GM23338 (cell line): ENCODE measurements around the gene TRPM3. TPM values are rescaled to one million over a fixed set of nuclear protein-coding genes. Genes with fewer than 3 reads are reported as not detected.

Source experiments
- ATAC-seq: fragments of 200-7000 bp; cut with Tn5 transposase; 3 replicates; pipeline ENCODE4 v1.9.1; 2020
- DNase-seq: peaks from one replicate; pipeline ENCODE4 v3.0.0-alpha.2; 2015; ENCODE audit warnings: low spot score
- H2AFZ ChIP-seq: fragments of 200-600 bp; sonication (generic); 2 replicates; pipeline ENCODE4 v1.8.0; 2016; ENCODE audit warnings: antibody characterized with exemption, mild to moderate bottlenecking, moderate library complexity
- H3F3A ChIP-seq: fragments of 200-600 bp; sonication (generic); replicated peaks from 2 replicates; pipeline ENCODE4 v1.8.0; 2017; ENCODE audit warnings: antibody characterized with exemption, mixed run types, low read depth
- H3K27ac ChIP-seq: fragments of 200-600 bp; sonication (generic); 2 replicates; pipeline ENCODE4 v1.6.1; 2016; ENCODE audit warnings: low read depth
- H3K27me3 ChIP-seq: fragments of 200-600 bp; sonication (generic); 2 replicates; pipeline ENCODE4 v1.8.0; 2016; ENCODE audit warnings: mild to moderate bottlenecking, mixed run types, moderate library complexity; ENCODE audit not compliant: insufficient read depth
- H3K36me3 ChIP-seq: fragments of 200-600 bp; sonication (generic); 2 replicates; pipeline ENCODE4 v1.8.0; 2016; ENCODE audit warnings: mild to moderate bottlenecking; ENCODE audit not compliant: insufficient read depth
- H3K4me1 ChIP-seq: fragments of 200-600 bp; sonication (generic); 2 replicates; pipeline ENCODE4 v1.8.0; 2016; ENCODE audit warnings: mild to moderate bottlenecking, moderate library complexity; ENCODE audit not compliant: insufficient read depth
- H3K4me2 ChIP-seq: fragments of 200-600 bp; sonication (generic); 2 replicates; pipeline ENCODE4 v1.7.1; 2017; ENCODE audit warnings: mixed run types
- H3K4me3 ChIP-seq: fragments of 200-600 bp; sonication (generic); 2 replicates; pipeline ENCODE4 v1.6.1; 2016; ENCODE audit warnings: mixed run types
- H3K79me2 ChIP-seq: fragments of 200-600 bp; sonication (generic); replicated peaks from 2 replicates; pipeline ENCODE4 v1.8.0; 2017; ENCODE audit warnings: mild to moderate bottlenecking; ENCODE audit not compliant: insufficient read depth
- H3K9me2 ChIP-seq: fragments of 200-600 bp; sonication (generic); 2 replicates; pipeline ENCODE4 v1.8.0; 2017; ENCODE audit not compliant: insufficient read depth
- H4K20me1 ChIP-seq: fragments of 200-600 bp; sonication (generic); replicated peaks from 2 replicates; pipeline ENCODE4 v1.8.0; 2017; ENCODE audit warnings: mild to moderate bottlenecking; ENCODE audit not compliant: insufficient read depth
- H3K27ac Mint-ChIP-seq: 2 replicates; pipeline ENCODE4 v1.8.0; 2020; ENCODE audit warnings: inconsistent platforms, mild to moderate bottlenecking, moderate library complexity, mixed read lengths
- H3K27me3 Mint-ChIP-seq: 3 replicates; pipeline ENCODE4 v1.8.0; 2022; ENCODE audit warnings: low read depth, mild to moderate bottlenecking, moderate library complexity, mixed read lengths, inconsistent platforms; ENCODE audit not compliant: insufficient read depth, poor library complexity
- H3K36me3 Mint-ChIP-seq: 3 replicates; pipeline ENCODE4 v1.8.0; 2021; ENCODE audit warnings: low read depth, mild to moderate bottlenecking, inconsistent platforms, moderate library complexity, mixed read lengths
- H3K4me1 Mint-ChIP-seq: 3 replicates; pipeline ENCODE4 v1.8.0; 2020; ENCODE audit warnings: mild to moderate bottlenecking, inconsistent platforms, mixed read lengths
- H3K4me3 Mint-ChIP-seq: 3 replicates; pipeline ENCODE4 v1.8.0; 2021; ENCODE audit warnings: moderate library complexity, mild to moderate bottlenecking, inconsistent platforms, mixed read lengths
- H3K9me3 Mint-ChIP-seq: 3 replicates; pipeline ENCODE4 v1.8.0; 2020; ENCODE audit warnings: moderate library complexity, mild to moderate bottlenecking, inconsistent platforms, mixed read lengths
- EZH2 ChIP-seq: fragments of 200-600 bp; sonication (generic); IDR thresholded peaks from one replicate; pipeline ENCODE4 v1.8.0; 2017; ENCODE audit warnings: antibody characterized with exemption, mild to moderate bottlenecking, low read depth; ENCODE audit not compliant: unreplicated experiment
- EZH2phosphoT487 ChIP-seq: fragments of 200-600 bp; sonication (generic); IDR thresholded peaks from one replicate; pipeline ENCODE4 v1.8.1; 2018; ENCODE audit warnings: antibody characterized with exemption; ENCODE audit not compliant: unreplicated experiment
- JUNB ChIP-seq: IDR thresholded peaks from one replicate; pipeline ENCODE4 v1.6.1; 2016; ENCODE audit warnings: antibody characterized with exemption; ENCODE audit not compliant: unreplicated experiment
- NANOG ChIP-seq: IDR thresholded peaks from 2 replicates; pipeline ENCODE4 v1.6.1; 2016; ENCODE audit warnings: antibody characterized with exemption, borderline replicate concordance
- STAT1 ChIP-seq: IDR thresholded peaks from one replicate; pipeline ENCODE4 v1.6.1; 2016; ENCODE audit warnings: antibody characterized with exemption; ENCODE audit not compliant: unreplicated experiment
- ZNF114 ChIP-seq: fragments of 250-450 bp; sonication (Bioruptor Pico); IDR thresholded peaks from 2 replicates; pipeline ENCODE4 v1.5.0; 2020; ENCODE audit warnings: mild to moderate bottlenecking, moderate library complexity
- polyA plus RNA-seq: library from polyadenylated mRNA; unstranded; fragments of >200 nt; fragmentation: Nextera tagmentation; extraction: Ambion mirVana; gene quantifications from 2 replicates; pipeline ENCODE4 v1.2.1, GENCODE V29; 2016
- total RNA-seq: library from RNA; depleted of rRNA; stranded (reverse); fragments of >200 nt; shearing (Covaris generic); gene quantifications from 2 replicates; pipeline ENCODE4 v1.2.3, GENCODE V29; 2014
- TF ChIP-seq, protein P1 (sequence below), 2 experiments: fragments of 200-600 bp in 1 of 2; sonication (generic) in 1 of 2; conservative IDR thresholded peaks; 2 replicates each; pipeline versions ENCODE4 v1.5.1 to v1.6.1; 2016 to 2017; ENCODE audit warnings: antibody characterized with exemption in 2 of 2, low read depth in 2 of 2, mild to moderate bottlenecking in 2 of 2, moderate library complexity in 1 of 2
- TF ChIP-seq, protein P2 (sequence below): fragments of 250-450 bp; sonication (Bioruptor Pico); IDR thresholded peaks from 2 replicates; pipeline ENCODE4 v1.5.0; 2020; ENCODE audit warnings: mild to moderate bottlenecking, moderate library complexity

The TRPM3 gene
- total and polyA plus RNA-seq, 2 experiments from 2014 or later = 2.8 to 8.2 TPM

DNA sequence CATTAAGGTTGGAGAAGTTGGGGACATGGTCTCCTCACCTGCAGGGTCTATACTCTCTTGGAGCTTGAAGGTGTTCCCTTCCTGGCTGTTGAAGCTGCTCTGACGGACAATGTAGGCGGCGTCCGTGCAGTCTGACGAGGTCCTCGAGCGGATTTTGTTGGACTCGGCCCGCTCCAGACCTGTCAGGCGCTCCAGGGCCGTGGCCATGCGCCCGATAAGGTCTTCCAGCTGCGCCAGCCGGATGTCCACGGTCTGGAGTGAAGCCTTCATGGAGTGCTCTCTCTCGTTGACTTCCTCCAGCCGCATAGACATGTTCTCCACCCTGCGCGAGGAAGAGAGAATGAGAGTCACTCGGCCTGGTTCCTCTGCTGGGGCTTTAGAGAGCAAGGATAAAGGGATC is 584.3 kb downstream of the TRPM3 start:
- no peaks in the 10 kb centered on the region for H3K9me3 Mint-ChIP-seq
- H3K79me2 ChIP-seq = no peaks in the 10 kb centered on the region
- no peak overlapping the region for H3K27ac Mint-ChIP-seq
- H3K4me3 ChIP-seq = no peak overlapping the region
- H3F3A ChIP-seq = no peaks in the 10 kb centered on the region
- H3K4me1 ChIP-seq = no peaks in the 10 kb centered on the region
- no peak for DNase-seq
- H3K4me1 Mint-ChIP-seq = peaks cover 21% of the 10 kb centered on the region; the same call in 2 of the 3 replicates
- no peaks in the 10 kb centered on the region for H3K36me3 Mint-ChIP-seq
- TF ChIP-seq EZH2phosphoT487 = no peak
- TF ChIP-seq EZH2 = no peak
- TF ChIP-seq, protein P1, sequence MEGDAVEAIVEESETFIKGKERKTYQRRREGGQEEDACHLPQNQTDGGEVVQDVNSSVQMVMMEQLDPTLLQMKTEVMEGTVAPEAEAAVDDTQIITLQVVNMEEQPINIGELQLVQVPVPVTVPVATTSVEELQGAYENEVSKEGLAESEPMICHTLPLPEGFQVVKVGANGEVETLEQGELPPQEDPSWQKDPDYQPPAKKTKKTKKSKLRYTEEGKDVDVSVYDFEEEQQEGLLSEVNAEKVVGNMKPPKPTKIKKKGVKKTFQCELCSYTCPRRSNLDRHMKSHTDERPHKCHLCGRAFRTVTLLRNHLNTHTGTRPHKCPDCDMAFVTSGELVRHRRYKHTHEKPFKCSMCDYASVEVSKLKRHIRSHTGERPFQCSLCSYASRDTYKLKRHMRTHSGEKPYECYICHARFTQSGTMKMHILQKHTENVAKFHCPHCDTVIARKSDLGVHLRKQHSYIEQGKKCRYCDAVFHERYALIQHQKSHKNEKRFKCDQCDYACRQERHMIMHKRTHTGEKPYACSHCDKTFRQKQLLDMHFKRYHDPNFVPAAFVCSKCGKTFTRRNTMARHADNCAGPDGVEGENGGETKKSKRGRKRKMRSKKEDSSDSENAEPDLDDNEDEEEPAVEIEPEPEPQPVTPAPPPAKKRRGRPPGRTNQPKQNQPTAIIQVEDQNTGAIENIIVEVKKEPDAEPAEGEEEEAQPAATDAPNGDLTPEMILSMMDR (conservative IDR thresholded peaks at IDR 0.05; ENCODE audit: low read depth in 2 of 2) = no peak
- no peak for ATAC-seq
- no peak overlapping the region for H3K27ac ChIP-seq
- no peak overlapping the region for H3K4me2 ChIP-seq
- no peaks in the 10 kb centered on the region for H4K20me1 ChIP-seq
- no peak overlapping the region for H2AFZ ChIP-seq
- H3K36me3 ChIP-seq = no peaks in the 10 kb centered on the region
- no peak overlapping the region for H3K4me3 Mint-ChIP-seq
- H3K27me3 Mint-ChIP-seq = peaks cover 1% of the 10 kb centered on the region
- peaks cover 9% of the 10 kb centered on the region; the same call in 1 of the 2 replicates for H3K9me2 ChIP-seq
- no peaks in the 10 kb centered on the region for H3K27me3 ChIP-seq

- no peak for ATAC-seq
- peaks cover 27% of the 10 kb centered on the region; the same call in 2 of the 3 replicates for H3K4me1 Mint-ChIP-seq
- peaks cover 6% of the 10 kb centered on the region; the same call in 1 of the 2 replicates for H3K4me1 ChIP-seq
- no peaks in the 10 kb centered on the region for H3K9me3 Mint-ChIP-seq
- TF ChIP-seq JUNB = no peak
- TF ChIP-seq NANOG = no peak
- H3K27me3 Mint-ChIP-seq = no peaks in the 10 kb centered on the region
- H3K27me3 ChIP-seq = no peaks in the 10 kb centered on the region
- H3K4me3 ChIP-seq = no peak overlapping the region
- no peak overlapping the region for H3K4me3 Mint-ChIP-seq
- no peak overlapping the region for H2AFZ ChIP-seq
- H3K79me2 ChIP-seq = no peaks in the 10 kb centered on the region
- H3K36me3 Mint-ChIP-seq = no peaks in the 10 kb centered on the region
- no peak overlapping the region for H3K27ac Mint-ChIP-seq
- peaks cover 9% of the 10 kb centered on the region; the same call in 1 of the 2 replicates for H3K9me2 ChIP-seq
- H4K20me1 ChIP-seq = no peaks in the 10 kb centered on the region
- H3K36me3 ChIP-seq = no peaks in the 10 kb centered on the region
- no peak overlapping the region for H3K27ac ChIP-seq
- H3F3A ChIP-seq = no peaks in the 10 kb centered on the region
- no peak for DNase-seq
- no peak overlapping the region for H3K4me2 ChIP-seq
Observed at GRCh38 chr9:70535546-70536323, 585.7 kb downstream of the TRPM3 start.

- Histone ChIP-seq H3K27ac (no peak overlapping the region), H3K4me2 (no peak overlapping the region), H3K4me3 (no peak overlapping the region), H3K27me3 (no peaks in the 10 kb centered on the region), H3K36me3 (no peaks in the 10 kb centered on the region), H2AFZ (no peak overlapping the region), H3K79me2 (no peaks in the 10 kb centered on the region), H3K9me2 (peaks cover 9% of the 10 kb centered on the region; the same call in 1 of the 2 replicates), H3F3A (no peaks in the 10 kb centered on the region), H4K20me1 (no peaks in the 10 kb centered on the region), H3K4me1 (peaks cover 6% of the 10 kb centered on the region; the same call in 1 of the 2 replicates)
- Mint-ChIP-seq H3K27me3 (no peaks in the 10 kb centered on the region), H3K4me1 (peaks cover 27% of the 10 kb centered on the region; the same call in 2 of the 3 replicates), H3K4me3 (no peak overlapping the region), H3K9me3 (no peaks in the 10 kb centered on the region), H3K36me3 (no peaks in the 10 kb centered on the region), H3K27ac (no peak overlapping the region)
- ATAC-seq (no peak), DNase-seq (no peak)
- TF ChIP-seq, protein P2, sequence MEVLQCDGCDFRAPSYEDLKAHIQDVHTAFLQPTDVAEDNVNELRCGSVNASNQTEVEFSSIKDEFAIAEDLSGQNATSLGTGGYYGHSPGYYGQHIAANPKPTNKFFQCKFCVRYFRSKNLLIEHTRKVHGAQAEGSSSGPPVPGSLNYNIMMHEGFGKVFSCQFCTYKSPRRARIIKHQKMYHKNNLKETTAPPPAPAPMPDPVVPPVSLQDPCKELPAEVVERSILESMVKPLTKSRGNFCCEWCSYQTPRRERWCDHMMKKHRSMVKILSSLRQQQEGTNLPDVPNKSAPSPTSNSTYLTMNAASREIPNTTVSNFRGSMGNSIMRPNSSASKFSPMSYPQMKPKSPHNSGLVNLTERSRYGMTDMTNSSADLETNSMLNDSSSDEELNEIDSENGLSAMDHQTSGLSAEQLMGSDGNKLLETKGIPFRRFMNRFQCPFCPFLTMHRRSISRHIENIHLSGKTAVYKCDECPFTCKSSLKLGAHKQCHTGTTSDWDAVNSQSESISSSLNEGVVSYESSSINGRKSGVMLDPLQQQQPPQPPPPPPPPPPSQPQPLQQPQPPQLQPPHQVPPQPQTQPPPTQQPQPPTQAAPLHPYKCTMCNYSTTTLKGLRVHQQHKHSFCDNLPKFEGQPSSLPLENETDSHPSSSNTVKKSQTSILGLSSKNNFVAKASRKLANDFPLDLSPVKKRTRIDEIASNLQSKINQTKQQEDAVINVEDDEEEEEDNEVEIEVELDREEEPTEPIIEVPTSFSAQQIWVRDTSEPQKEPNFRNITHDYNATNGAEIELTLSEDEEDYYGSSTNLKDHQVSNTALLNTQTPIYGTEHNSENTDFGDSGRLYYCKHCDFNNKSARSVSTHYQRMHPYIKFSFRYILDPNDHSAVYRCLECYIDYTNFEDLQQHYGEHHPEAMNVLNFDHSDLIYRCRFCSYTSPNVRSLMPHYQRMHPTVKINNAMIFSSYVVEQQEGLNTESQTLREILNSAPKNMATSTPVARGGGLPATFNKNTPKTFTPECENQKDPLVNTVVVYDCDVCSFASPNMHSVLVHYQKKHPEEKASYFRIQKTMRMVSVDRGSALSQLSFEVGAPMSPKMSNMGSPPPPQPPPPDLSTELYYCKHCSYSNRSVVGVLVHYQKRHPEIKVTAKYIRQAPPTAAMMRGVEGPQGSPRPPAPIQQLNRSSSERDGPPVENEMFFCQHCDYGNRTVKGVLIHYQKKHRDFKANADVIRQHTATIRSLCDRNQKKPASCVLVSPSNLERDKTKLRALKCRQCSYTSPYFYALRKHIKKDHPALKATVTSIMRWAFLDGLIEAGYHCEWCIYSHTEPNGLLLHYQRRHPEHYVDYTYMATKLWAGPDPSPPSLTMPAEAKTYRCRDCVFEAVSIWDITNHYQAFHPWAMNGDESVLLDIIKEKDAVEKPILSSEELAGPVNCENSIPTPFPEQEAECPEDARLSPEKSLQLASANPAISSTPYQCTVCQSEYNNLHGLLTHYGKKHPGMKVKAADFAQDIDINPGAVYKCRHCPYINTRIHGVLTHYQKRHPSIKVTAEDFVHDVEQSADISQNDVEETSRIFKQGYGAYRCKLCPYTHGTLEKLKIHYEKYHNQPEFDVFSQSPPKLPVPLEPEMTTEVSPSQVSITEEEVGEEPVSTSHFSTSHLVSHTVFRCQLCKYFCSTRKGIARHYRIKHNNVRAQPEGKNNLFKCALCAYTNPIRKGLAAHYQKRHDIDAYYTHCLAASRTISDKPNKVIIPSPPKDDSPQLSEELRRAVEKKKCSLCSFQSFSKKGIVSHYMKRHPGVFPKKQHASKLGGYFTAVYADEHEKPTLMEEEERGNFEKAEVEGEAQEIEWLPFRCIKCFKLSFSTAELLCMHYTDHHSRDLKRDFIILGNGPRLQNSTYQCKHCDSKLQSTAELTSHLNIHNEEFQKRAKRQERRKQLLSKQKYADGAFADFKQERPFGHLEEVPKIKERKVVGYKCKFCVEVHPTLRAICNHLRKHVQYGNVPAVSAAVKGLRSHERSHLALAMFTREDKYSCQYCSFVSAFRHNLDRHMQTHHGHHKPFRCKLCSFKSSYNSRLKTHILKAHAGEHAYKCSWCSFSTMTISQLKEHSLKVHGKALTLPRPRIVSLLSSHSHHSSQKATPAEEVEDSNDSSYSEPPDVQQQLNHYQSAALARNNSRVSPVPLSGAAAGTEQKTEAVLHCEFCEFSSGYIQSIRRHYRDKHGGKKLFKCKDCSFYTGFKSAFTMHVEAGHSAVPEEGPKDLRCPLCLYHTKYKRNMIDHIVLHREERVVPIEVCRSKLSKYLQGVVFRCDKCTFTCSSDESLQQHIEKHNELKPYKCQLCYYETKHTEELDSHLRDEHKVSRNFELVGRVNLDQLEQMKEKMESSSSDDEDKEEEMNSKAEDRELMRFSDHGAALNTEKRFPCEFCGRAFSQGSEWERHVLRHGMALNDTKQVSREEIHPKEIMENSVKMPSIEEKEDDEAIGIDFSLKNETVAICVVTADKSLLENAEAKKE (CRISPR knock-in tag) = no peak
- TF ChIP-seq STAT1 = no peak
- no peak for TF ChIP-seq ZNF114 (CRISPR knock-in tag)
- no peak for TF ChIP-seq JUNB
- no peak for TF ChIP-seq NANOG
Observed at GRCh38 chr9:70534471-70534870, 587.0 kb downstream of the TRPM3 start.
